HFFc6 (cell line): ENCODE results near the gene CTCFL. TPM values are rescaled to one million over a fixed set of nuclear protein-coding genes. Genes with fewer than 3 reads are reported as not detected.

Source experiments
- DNase-seq: peaks from one replicate; pipeline ENCODE4 v3.0.0-alpha.2; 2018
- H3K27ac Mint-ChIP-seq: 2 replicates; pipeline ENCODE4 v1.8.0; 2020; ENCODE audit warnings: mild to moderate bottlenecking, mixed read lengths
- H3K27me3 Mint-ChIP-seq: 2 replicates; pipeline ENCODE4 v1.8.0; 2021; ENCODE audit warnings: mild to moderate bottlenecking, moderate library complexity, mixed read lengths; ENCODE audit not compliant: insufficient read depth
- H3K36me3 Mint-ChIP-seq: 2 replicates; pipeline ENCODE4 v1.8.0; 2021; ENCODE audit warnings: low read depth, mixed read lengths
- H3K4me1 Mint-ChIP-seq: 2 replicates; pipeline ENCODE4 v1.8.0; 2020; ENCODE audit warnings: low read depth, mixed read lengths
- H3K4me3 Mint-ChIP-seq: 2 replicates; pipeline ENCODE4 v1.8.0; 2020; ENCODE audit warnings: mild to moderate bottlenecking, moderate library complexity, mixed read lengths
- H3K9me3 Mint-ChIP-seq: 2 replicates; pipeline ENCODE4 v1.8.0; 2020; ENCODE audit warnings: mild to moderate bottlenecking, mixed read lengths
- CTCF ChIP-seq: fragments of 200-600 bp; sonication (generic); IDR thresholded peaks from 2 replicates; pipeline ENCODE4 v1.5.0; 2021; ENCODE audit warnings: antibody characterized with exemption, mild to moderate bottlenecking
- total RNA-seq, 6 experiments: library from RNA; stranded (reverse); fragmentation: NEBNext Ultra II Directional; extraction: Animal tissue kit (Norgen Biotek cat#: 25700); gene quantifications; 2 replicates in 1 of 6; 3 replicates in 5 of 6; pipeline ENCODE4 v1.2.3, GENCODE V29; 2021

CTCFL gene
- total RNA-seq, 6 experiments from 2014 or later: not detected

GRCh38 chr20:57462781-57463180 lies 62.2 kb downstream of the CTCFL start:
- TF ChIP-seq CTCF: no peak
- no peaks in the 10 kb centered on the region for H3K4me1 Mint-ChIP-seq
- H3K4me3 Mint-ChIP-seq: no peak overlapping the region
- H3K27ac Mint-ChIP-seq: no peak overlapping the region
- H3K27me3 Mint-ChIP-seq: peaks cover 41% of the 10 kb centered on the region
- DNase-seq: no peak
- no peaks in the 10 kb centered on the region for H3K36me3 Mint-ChIP-seq
- H3K9me3 Mint-ChIP-seq: peaks cover 5% of the 10 kb centered on the region; the same call in 1 of the 2 replicates

GRCh38 chr20:57461726-57462125 lies 63.2 kb downstream of the CTCFL start:
- Mint-ChIP-seq H3K4me3 (no peak overlapping the region), H3K27ac (no peak overlapping the region), H3K36me3 (no peaks in the 10 kb centered on the region), H3K4me1 (no peaks in the 10 kb centered on the region), H3K27me3 (peaks cover 43% of the 10 kb centered on the region), H3K9me3 (peaks cover 5% of the 10 kb centered on the region; the same call in 1 of the 2 replicates)
- DNase-seq: no peak
- no peak for TF ChIP-seq CTCF

GRCh38 chr20:57460781-57461465 lies 64.0 kb downstream of the CTCFL start:
- Mint-ChIP-seq H3K9me3 (peaks cover 5% of the 10 kb centered on the region; the same call in 1 of the 2 replicates), H3K27me3 (peaks cover 47% of the 10 kb centered on the region), H3K27ac (no peak overlapping the region), H3K4me1 (no peaks in the 10 kb centered on the region), H3K4me3 (no peak overlapping the region), H3K36me3 (no peaks in the 10 kb centered on the region)
- TF ChIP-seq CTCF: no peak
- DNase-seq: no peak

GRCh38 chr20:57459897-57460296 lies 65.0 kb downstream of the CTCFL start:
- no peak for TF ChIP-seq CTCF
- Mint-ChIP-seq H3K4me3 (no peak overlapping the region), H3K27me3 (peaks cover 54% of the 10 kb centered on the region), H3K9me3 (peaks cover 5% of the 10 kb centered on the region; the same call in 1 of the 2 replicates), H3K36me3 (no peaks in the 10 kb centered on the region), H3K4me1 (no peaks in the 10 kb centered on the region), H3K27ac (no peak overlapping the region)
- DNase-seq: no peak

GRCh38 chr20:57459278-57459677 lies 65.7 kb downstream of the CTCFL start:
- H3K27ac Mint-ChIP-seq: no peak overlapping the region
- peaks cover 5% of the 10 kb centered on the region; the same call in 1 of the 2 replicates for H3K9me3 Mint-ChIP-seq
- no peaks in the 10 kb centered on the region for H3K36me3 Mint-ChIP-seq
- no peaks in the 10 kb centered on the region for H3K4me1 Mint-ChIP-seq
- TF ChIP-seq CTCF: no peak
- H3K4me3 Mint-ChIP-seq: no peak overlapping the region
- DNase-seq: no peak
- peaks cover 55% of the 10 kb centered on the region for H3K27me3 Mint-ChIP-seq
